LNCAP (cell line): Measurements from ENCODE around the gene SLC8A2.

Experiments
- TF ChIP-seq, protein P1 (sequence below): fragments of 450-650 bp; IDR thresholded peaks from 2 replicates; pipeline ENCODE4 v1.5.1; 2017; ENCODE audit warnings: mild to moderate bottlenecking

Gene SLC8A2

DNA sequence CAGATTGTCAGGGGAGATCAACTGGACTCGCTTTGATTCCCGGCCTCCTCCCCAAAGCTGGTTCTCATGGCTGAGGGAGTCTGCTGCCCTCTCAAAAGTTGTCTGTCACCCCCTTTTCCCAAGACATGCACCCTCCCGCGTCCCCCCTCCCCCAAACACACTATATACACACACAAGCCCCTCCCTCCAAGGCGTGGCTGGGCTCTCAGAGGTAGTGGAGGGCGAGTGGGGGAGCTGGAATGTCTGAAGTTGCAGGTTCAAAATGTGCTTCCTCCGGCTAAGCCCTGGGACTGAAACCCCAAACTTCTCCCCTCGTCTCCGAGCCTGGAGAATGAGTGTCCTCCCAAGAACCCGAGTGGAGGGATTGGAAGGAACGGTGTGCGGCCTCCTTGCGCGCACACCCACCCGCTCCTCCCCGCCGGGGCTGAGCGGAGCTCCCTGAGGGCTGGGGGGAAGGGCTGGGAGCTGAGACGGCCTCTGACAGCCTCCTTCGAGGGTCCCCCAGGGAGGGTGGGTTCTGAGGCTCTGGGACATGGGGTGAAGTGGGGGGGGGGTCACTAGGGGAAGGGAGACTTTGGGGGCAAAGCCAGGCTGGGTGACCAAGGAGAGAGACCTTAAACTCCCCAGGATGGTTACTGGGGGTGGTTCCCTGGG lies 42.4 kb downstream of the SLC8A2 start:
- TF ChIP-seq, protein P1, sequence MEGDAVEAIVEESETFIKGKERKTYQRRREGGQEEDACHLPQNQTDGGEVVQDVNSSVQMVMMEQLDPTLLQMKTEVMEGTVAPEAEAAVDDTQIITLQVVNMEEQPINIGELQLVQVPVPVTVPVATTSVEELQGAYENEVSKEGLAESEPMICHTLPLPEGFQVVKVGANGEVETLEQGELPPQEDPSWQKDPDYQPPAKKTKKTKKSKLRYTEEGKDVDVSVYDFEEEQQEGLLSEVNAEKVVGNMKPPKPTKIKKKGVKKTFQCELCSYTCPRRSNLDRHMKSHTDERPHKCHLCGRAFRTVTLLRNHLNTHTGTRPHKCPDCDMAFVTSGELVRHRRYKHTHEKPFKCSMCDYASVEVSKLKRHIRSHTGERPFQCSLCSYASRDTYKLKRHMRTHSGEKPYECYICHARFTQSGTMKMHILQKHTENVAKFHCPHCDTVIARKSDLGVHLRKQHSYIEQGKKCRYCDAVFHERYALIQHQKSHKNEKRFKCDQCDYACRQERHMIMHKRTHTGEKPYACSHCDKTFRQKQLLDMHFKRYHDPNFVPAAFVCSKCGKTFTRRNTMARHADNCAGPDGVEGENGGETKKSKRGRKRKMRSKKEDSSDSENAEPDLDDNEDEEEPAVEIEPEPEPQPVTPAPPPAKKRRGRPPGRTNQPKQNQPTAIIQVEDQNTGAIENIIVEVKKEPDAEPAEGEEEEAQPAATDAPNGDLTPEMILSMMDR = no peak

DNA sequence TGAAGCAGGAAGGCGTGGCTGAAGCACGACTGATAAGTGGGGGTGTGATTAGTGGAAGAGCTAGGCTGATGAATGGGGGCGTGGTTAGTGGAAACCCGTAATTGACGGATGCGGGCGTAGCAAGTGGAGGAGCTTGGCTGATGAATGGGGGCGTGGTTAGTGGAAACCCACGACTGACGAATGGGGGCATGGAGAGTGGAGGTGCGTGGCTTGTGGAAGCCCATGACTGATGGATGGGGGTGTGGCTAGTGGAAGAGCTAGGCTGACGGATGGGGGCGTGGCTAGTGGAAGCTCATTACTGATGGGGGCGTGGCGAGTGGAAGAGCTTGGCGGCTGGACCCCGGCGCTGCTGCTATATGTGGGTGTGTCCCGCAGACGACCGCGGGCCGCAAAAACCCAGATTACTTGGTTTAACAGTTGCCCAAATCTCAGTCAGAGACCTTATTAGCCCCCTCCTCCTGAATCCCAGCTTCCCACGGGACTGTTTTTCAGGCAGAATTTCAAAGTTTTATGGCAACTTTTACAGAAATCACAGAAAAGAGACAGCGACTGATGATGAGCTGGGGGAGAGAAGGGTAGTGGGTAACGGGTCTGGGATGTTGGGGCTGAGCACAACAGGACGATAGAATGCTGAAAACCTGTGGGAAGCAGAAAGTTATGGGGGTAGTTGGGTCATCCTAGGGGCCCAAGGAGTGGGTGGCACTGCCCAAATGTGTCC lies 43.4 kb downstream of the SLC8A2 start:
- TF ChIP-seq, protein P1 = no peak

DNA sequence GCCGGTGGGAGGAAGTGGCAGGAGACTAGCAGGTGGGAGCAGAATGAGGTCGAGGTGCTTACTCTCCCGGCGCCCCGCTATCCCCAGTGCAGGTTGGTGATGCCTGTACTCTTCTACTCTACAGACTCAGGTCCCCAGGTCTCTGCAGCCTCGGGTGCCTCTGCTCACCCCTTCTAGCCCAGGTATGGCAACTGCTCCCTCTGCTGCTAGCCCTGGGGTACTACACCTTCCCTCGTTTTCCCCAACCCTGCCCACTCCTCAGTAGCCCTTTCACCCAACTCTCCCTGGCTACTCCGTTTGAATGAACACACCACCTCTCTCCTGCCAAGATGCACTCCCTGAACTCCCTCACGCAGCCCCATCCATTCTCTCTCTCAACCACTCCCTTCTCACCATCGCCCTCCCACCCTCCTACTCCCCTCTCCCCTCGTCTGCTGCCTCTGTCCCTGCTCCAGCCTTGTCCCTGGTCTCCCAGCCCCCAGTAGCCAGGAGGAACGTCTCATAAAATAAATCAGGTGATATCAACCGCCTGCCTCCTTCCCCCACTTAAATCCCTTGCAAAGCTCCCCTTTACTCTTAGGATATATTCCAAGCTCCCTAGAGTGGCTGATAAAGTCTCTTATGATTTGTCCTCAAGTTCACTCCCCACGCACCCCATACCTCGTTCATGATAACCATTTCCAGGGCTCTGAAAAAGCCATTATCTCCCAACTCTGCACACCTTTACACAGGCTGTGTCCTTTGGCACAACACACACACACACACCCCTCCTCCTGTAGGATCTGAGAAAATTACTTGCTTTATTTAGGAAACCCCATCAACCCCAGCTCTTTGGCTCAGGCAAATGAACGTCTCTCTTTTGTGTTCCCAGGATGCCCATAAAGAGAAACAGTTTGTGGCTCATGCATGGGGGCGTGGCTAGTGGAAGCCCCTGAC lies 44.2 kb downstream of the SLC8A2 start:
- TF ChIP-seq, protein P1 = peak; percentile 64

DNA sequence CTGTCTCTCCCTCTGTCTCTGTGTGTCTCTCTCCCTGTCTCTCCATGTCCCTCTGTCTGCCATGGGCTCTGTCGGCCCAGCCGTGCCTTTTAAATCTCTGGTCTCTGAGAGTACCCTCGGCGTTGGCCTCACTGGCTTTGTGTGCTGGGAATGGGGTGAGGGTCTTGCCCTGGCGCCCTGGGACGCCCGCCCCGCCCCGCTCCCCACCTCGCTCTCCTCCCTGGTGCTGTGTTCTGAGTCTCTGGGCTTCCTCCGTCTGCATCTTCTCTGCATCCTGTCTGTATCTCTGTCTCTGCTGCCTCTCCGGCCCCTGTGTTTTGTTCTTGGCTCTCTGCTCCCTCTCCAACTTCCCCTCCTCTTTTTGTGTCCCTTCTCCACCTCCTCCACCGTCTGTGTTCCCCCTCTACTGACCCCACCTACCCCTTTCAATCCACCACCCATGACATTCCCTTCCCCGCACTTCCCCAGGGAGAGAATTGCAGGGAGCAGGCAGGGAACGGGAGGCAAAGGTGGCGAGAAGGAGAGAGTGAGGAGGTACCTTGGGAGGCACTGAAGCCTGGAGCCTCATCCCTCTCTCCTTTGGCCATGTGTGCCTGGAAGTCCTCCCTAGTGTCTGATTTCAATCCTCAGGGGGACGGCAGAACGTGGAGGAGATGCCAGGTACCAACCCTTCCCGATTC lies 48.4 kb downstream of the SLC8A2 start:
- TF ChIP-seq, protein P1 = no peak

DNA sequence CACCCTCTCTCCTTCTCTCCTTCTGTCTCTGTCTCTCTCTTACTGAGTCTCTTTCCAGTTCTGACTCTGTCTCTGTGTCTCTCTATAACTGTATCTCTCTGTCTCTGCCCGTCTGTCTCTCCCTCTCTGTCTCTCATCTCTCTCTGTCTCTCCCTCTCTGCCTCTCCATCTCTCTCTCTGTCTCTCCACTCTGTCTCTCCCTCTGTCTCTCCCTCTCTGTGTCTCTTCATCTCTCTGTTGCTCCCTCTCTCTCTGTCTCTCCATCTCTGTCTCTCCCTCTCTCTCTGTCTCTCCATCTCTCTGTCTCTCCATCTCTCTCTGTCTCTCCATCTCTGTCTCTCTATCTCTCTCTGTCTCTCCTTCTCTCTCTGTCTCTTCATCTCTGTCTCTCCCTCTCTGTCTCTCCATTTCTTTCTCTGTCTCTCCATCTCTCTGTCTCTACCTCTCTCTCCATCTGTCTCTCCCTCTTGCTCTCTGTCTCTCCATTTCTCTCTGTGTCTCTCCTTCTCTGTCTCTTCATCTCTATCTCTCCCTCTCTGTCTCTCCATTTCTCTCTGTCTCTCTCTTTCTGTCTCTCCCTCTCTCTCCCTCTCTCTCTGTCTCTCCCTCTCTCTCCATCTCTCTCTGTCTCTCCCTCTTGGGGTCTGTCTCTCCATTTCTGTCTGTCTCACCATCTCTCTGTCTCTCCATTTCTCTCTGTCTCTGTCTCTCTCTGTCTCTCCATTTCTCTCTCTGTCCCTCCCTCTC lies 49.1 kb downstream of the SLC8A2 start:
- TF ChIP-seq, protein P1 = no peak

DNA sequence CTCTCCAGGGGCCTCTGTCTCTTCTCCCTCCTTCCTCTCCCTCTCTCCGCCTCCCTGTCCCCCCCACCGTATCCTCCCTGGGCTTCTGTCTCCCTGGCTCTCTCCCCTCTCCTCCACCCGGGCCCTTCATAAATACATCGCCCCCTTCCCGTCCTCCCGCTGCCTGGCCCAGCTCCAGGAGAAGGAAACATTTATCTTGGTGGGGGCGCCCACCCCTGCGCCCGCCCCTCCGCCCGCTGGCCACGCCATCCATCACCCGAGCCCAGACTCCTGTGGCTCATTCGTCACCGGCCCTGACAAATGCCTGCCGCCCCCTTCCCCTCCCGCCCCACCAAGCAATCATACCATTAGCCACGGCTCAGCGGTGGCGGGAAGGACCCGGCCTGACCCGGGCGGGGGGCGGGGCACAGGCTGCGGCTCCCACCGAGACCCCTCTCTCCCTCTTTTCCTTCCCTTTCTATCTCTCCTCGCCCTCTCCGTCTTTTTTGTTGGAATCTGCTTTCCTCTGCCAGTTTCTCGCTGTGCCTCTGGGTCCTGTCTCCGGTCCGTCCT lies 49.8 kb downstream of the SLC8A2 start:
- TF ChIP-seq, protein P1 = no peak
